A549 (cell line): Measurements from ENCODE around the gene JMJD6. TPM values are rescaled to one million over a fixed set of nuclear protein-coding genes. Genes with fewer than 3 reads are reported as not detected.

Experiments
- ATAC-seq, 2 experiments: fragments of 200-7000 bp in 1 of 2; fragments of >200 bp in 1 of 2; cut with Nextera tagmentation in 1 of 2; cut with Tn5 transposase in 1 of 2; 3 replicates each; pipeline versions ENCODE4 v1.8.0 to v1.9.1; 2018 to 2020; ENCODE audit warnings: mild to moderate bottlenecking in 1 of 2, moderate library complexity in 1 of 2
- CTCF ChIA-PET: fragments of 300-600 bp; sonication (Branson Sonifier 250); formaldehyde crosslinking; extraction: SDS; loops from one replicate; lab custom pipeline; 2021; ENCODE audit warnings: antibody characterized with exemption, inconsistent platforms; lab: Yijun Ruan, JAX
- POLR2A ChIA-PET: fragments of 350-600 bp; formaldehyde crosslinking; extraction: SDS; loops from one replicate; lab custom pipeline; 2021; ENCODE audit warnings: antibody characterized with exemption, inconsistent platforms; lab: Yijun Ruan, JAX
- DNase-seq, 2 experiments: peaks; one replicate each; pipeline versions ENCODE4 v3.0.0 to v3.0.0-alpha.2; 2011 to 2016; ENCODE audit warnings: low read depth in 1 of 2, low spot score in 1 of 2
- FAIRE-seq: peaks from 2 replicates; lab custom pipeline; 2011; peaks lifted over from hg19 to GRCh38; lab: Jason Lieb, UNC
- H3K27ac ChIP-seq, 2 experiments: fragments of >200 bp; sonication (Bioruptor Twin); formaldehyde crosslinking; 3 replicates each; pipeline ENCODE4 v1.5.1; 2016 to 2017
- H3K4me1 ChIP-seq: fragments of >200 bp; sonication (Bioruptor Twin); formaldehyde crosslinking; 3 replicates; pipeline ENCODE4 v1.6.1; 2016
- H3K4me2 ChIP-seq: fragments of >200 bp; sonication (Bioruptor Twin); formaldehyde crosslinking; 3 replicates; pipeline ENCODE4 v1.6.1; 2016
- H3K4me3 ChIP-seq: fragments of >200 bp; sonication (Bioruptor Twin); formaldehyde crosslinking; 3 replicates; pipeline ENCODE4 v1.5.1; 2016
- H3K9me3 ChIP-seq: fragments of >200 bp; sonication (Bioruptor Twin); formaldehyde crosslinking; 3 replicates; pipeline ENCODE4 v1.6.1; 2016
- CBX2 ChIP-seq: fragments of 200-600 bp; sonication (generic); IDR thresholded peaks from 2 replicates; pipeline ENCODE4 v1.6.1; 2016; ENCODE audit warnings: low read depth, mild to moderate bottlenecking, borderline replicate concordance
- CBX8 ChIP-seq: fragments of 200-600 bp; sonication (generic); IDR thresholded peaks from 2 replicates; pipeline ENCODE4 v1.6.1; 2016
- CHD2 ChIP-seq: fragments of 150-350 bp; IDR thresholded peaks from 2 replicates; pipeline ENCODE4 v1.6.1; 2014; ENCODE audit warnings: low read length; ENCODE audit not compliant: partially characterized antibody
- CHD4 ChIP-seq: fragments of 200-600 bp; sonication (generic); IDR thresholded peaks from 2 replicates; pipeline ENCODE4 v1.6.1; 2016; ENCODE audit warnings: antibody characterized with exemption, mild to moderate bottlenecking, borderline replicate concordance
- E2F6 ChIP-seq: IDR thresholded peaks from 2 replicates; pipeline ENCODE4 v1.6.1; 2012; ENCODE audit warnings: low read depth, borderline replicate concordance
- FOSB ChIP-seq: fragments of 250-450 bp; sonication (Bioruptor Pico); IDR thresholded peaks from 2 replicates; pipeline ENCODE4 v1.5.0; 2020; ENCODE audit warnings: mild to moderate bottlenecking, moderate library complexity
- FOSL2 ChIP-seq, 2 experiments: fragments of 450-650 bp in 1 of 2; fragments of >200 bp in 1 of 2; sonication (Bioruptor Twin) in 1 of 2; formaldehyde crosslinking; IDR thresholded peaks; 2 replicates each; pipeline versions ENCODE4 v1.5.0 to v1.6.1; 2016 to 2020; ENCODE audit warnings: mild to moderate bottlenecking in 1 of 2, moderate library complexity in 1 of 2
- HMGXB4 ChIP-seq: fragments of 250-450 bp; sonication (Bioruptor Pico); IDR thresholded peaks from 2 replicates; pipeline ENCODE4 v1.5.0; 2021; ENCODE audit warnings: mild to moderate bottlenecking, moderate library complexity, borderline replicate concordance
- JUN ChIP-seq, 2 experiments: fragments of >200 bp; sonication (Bioruptor Twin); formaldehyde crosslinking; IDR thresholded peaks; 2 replicates in 1 of 2; 3 replicates in 1 of 2; pipeline ENCODE4 v1.6.1; 2016 to 2017
- JUNB ChIP-seq: fragments of >200 bp; sonication (Bioruptor Twin); formaldehyde crosslinking; IDR thresholded peaks from 2 replicates; pipeline ENCODE4 v1.6.1; 2016
- MYC ChIP-seq: IDR thresholded peaks from 2 replicates; pipeline ENCODE4 v1.6.1; 2012; ENCODE audit warnings: mild to moderate bottlenecking, inconsistent platforms, low read length, improper control_type of control experiment, borderline replicate concordance
- PBX3 ChIP-seq: IDR thresholded peaks from 2 replicates; pipeline ENCODE4 v1.6.1; 2012
- POLR2AphosphoS2 ChIP-seq: conservative IDR thresholded peaks from 2 replicates; pipeline ENCODE4 v1.6.1; 2012; ENCODE audit warnings: low read length, improper control_type of control experiment, inconsistent platforms
- REST ChIP-seq: fragments of 200-600 bp; sonication (generic); IDR thresholded peaks from 2 replicates; pipeline ENCODE4 v1.6.1; 2016; ENCODE audit warnings: antibody characterized with exemption, mild to moderate bottlenecking, moderate library complexity
- SREBF2 ChIP-seq: fragments of 450-650 bp; IDR thresholded peaks from 2 replicates; pipeline ENCODE4 v1.6.1; 2014; ENCODE audit warnings: mild to moderate bottlenecking, moderate library complexity
- WGBS: methylation state at CpG from one replicate; pipeline ENCODE4 v1.1.6; 2017; ENCODE audit errors: missing lambda C conversion rate; 5-methylcytosine and 5-hydroxymethylcytosine counted together
- polyA plus RNA-seq, 4 experiments: library from polyadenylated mRNA; depleted of rRNA in 3 of 4; stranded (reverse); fragments of >200 nt; fragmentation: RNase III in 1 of 4; extraction: RNeasy Plus Mini Kit Qiagen cat#74134 plus additional on column Dnase treatment in 1 of 4; gene quantifications; 2 replicates in 3 of 4; 3 replicates in 1 of 4; pipeline ENCODE4 v1.2.3, GENCODE V29; 2011 to 2017

JMJD6 gene
- polyA plus RNA-seq, 2 of the 4 experiments (the other 2 are of a cell fraction), result 17.5 to 53.3 TPM

- WGBS, result 86% methylated on average over 10 of the region's 10 CpGs
- POLR2A ChIA-PET, result no interaction called here
These were observed 48.7 kb upstream of the JMJD6 start for GRCh38 chr17:76775021-76775600.

More at GRCh38 chr17:76775021-76775600, 48.7 kb upstream of the JMJD6 start:
- TF ChIP-seq CBX2 (no peak), CHD4 (no peak), POLR2AphosphoS2 (no peak), PBX3 (no peak), HMGXB4 (CRISPR knock-in tag) (no peak), CHD2 (no peak), JUNB (no peak), REST (no peak), CBX8 (no peak), E2F6 (no peak), JUN (IDR thresholded peaks at IDR 0.05) (no peak), MYC (no peak), FOSL2 (IDR thresholded peaks at IDR 0.05) (no peak), FOSL2 (CRISPR knock-in tag; IDR thresholded peaks at IDR 0.05) (no peak), FOSB (CRISPR knock-in tag) (no peak), SREBF2 (no peak)
- FAIRE-seq (no peak), DNase-seq (no peak), ATAC-seq (no peak)
- no peak overlapping the region for H3K4me3 ChIP-seq
- no peaks in the 10 kb centered on the region for H3K9me3 ChIP-seq
- no peak overlapping the region for H3K27ac ChIP-seq
- no peak overlapping the region for H3K4me2 ChIP-seq
- CTCF ChIA-PET, result interaction anchor here (1.1 kb wide), 1 partner anchor 291 kb away, joined by 4 read pairs; no protein-coding TSS in a partner anchor
- peaks cover 6% of the 10 kb centered on the region; the same call in 2 of the 3 replicates for H3K4me1 ChIP-seq
